ENCODE results near the gene OTULIN.

DNA sequence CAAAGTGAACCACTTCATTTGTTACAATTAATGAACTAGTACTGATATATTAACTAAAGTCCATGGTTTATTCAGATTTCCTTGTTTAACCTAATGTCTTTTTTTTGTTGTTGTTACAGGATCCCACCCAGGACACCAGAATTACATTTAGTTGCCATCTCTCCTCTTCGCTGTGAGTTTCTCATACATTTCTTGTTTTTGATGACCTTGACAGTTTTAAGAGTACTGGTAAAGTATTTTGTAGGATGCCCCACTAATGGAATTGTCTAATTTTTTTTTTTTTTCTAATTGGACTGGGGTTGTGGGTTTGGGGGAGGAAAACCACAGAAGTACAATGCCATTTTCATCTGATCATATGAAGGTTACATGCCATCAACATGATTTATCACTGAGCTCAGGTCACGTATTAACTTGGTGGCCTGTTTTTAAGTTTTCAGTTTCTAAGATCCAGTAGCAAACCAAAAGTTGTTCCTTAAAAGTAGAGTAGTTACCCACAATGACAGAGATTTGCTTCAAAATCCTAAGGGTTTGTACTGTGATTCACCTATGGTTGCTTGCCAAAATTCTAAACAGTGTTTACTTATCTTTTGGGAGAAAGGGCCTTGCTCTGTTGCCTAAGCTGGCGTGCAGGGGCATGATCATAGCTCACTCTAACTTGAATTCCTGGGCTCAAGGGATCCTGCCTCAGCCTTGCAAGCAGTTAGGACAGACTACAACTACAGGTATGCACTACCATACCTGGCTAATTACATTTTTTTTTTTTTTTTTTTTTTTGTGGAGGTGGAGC lies 4.5 kb upstream of the OTULIN start:
- TF ChIP-seq CTCF (IDR thresholded peaks at IDR 0.05; ENCODE audit: low read depth, low read length) (no peak), EZH2phosphoT487 (IDR thresholded peaks at IDR 0.05; ENCODE audit: low read depth) (no peak)

Data from OCI-LY3 (cell line).